IPS DF 19.7 (cell line): Measurements from ENCODE around the gene BEST1.

Source experiments
- DNase-seq: peaks from one replicate; pipeline ENCODE4 v3.0.0-alpha.2; 2013; ENCODE audit warnings: low read depth, low spot score

BEST1 gene

DNA sequence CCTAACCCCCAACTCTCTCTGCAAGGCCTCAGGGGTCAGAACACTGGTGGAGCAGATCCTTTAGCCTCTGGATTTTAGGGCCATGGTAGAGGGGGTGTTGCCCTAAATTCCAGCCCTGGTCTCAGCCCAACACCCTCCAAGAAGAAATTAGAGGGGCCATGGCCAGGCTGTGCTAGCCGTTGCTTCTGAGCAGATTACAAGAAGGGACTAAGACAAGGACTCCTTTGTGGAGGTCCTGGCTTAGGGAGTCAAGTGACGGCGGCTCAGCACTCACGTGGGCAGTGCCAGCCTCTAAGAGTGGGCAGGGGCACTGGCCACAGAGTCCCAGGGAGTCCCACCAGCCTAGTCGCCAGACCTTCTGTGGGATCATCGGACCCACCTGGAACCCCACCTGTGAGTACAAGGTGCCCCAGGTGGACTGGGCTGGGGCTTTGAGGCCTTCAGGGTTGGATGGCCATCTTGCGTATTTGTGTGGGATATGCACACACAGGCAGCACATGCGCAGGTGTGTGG is at the start of gene BEST1:
Gene BEST1 (plus strand): TSS at position 317 of the 513 bp plus-strand sequence. CDS start 1,456 bp downstream, outside the sequence.
- DNase-seq: no peak

GRCh38 chr11:61901397-61901796 is 48.8 kb upstream of the BEST1 start:
- no peak for DNase-seq

- no peak for DNase-seq
Measured at GRCh38 chr11:61902313-61902712, 47.8 kb upstream of the BEST1 start.

GRCh38 chr11:61903845-61904244 is 46.3 kb upstream of the BEST1 start:
- DNase-seq: no peak

DNA sequence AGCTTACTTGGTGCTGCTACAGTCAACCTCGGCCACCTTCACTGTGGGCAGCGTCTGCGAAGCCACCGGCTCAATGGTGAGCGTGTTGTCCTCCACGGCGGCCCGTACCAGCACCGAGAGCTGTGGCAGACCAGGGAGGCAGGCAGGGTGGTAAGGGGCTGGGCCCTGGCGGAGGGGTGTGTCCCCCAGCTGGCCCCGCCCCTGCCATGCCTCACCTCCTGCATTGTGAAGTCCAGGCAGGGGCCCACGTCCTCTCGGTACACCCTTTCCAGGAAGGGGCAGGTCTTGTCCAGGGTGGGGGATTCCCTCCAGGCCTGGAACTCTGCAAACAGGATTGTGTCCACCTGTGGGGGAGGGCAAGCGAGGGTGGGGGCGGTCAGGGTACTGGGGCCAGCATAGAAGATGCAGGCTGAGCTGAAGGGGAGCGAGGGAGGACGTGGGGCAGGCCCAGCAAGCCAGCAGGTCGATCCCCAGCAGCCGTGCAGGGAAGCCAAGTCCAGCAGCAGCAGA is 45.6 kb upstream of the BEST1 start:
- DNase-seq: no peak

DNA sequence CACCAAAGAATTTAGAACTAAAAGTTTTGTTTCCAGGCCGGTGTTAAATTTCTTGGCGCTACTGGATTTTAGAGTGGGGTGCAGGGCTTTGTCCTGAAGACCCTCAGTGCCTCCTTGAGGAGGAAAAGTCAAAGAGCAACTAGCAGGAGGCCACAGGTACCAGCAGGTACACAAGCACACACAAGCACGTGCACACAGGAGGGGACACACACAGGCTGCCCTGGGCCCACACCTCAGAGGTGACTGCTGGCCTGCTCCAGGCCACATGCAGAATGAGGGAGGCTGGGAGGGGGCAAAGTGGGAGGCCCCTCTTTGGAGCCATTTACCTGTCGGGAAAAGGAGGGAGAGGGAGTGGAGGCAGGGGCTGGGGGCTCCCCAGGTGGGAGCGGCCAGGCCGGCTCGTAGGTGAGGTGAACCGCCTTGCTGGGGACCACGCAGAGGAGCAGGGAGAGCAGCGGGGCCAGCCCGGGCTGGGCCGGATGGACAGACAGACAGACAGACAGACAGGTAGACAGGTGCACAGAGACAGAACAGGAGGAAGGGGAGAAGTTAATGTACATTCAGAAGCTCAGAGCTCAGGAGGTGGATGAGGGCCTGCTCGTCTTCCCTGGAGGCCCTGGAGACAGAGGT is 45.0 kb upstream of the BEST1 start:
- no peak for DNase-seq

DNA sequence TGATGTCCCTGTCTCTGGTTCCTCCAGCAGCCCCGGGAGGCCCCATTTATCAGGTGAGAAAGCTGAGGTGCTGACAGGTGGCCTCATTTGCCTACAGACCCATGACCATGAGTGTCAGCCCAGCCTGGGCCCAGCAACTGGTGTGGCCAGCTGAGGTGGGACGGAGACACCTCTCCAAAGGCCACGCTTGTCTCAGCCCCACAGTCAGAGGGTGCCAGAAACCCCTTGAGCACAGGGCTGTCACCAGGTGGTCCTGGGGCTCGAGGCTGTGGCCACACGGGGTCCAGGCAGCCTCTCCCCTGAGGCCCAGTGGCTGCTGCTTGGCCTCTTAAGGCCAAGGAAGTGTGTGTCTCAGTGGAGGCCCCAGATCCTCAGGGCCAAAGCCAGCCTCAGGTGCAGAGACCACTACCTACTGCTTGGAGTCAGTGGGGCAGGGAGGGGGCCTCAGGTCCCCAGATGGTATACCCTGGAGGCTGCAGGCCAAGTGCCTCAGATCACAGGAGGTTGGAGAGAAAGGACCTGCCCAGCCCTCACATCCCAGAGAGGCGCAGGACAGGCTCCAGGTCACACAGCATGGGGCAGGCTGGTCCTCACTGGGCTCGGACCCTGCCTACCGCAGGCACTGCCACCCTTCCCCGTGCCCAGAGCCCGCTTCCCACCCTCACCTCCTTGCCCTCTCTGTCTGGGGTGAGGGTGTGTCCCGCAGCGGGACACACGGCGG is 44.2 kb upstream of the BEST1 start:
- DNase-seq: no peak

GRCh38 chr11:61906522-61906909 is 43.6 kb upstream of the BEST1 start:
- DNase-seq: no peak

- no peak for DNase-seq
Measured at GRCh38 chr11:61907282-61907681, 42.9 kb upstream of the BEST1 start.

DNA sequence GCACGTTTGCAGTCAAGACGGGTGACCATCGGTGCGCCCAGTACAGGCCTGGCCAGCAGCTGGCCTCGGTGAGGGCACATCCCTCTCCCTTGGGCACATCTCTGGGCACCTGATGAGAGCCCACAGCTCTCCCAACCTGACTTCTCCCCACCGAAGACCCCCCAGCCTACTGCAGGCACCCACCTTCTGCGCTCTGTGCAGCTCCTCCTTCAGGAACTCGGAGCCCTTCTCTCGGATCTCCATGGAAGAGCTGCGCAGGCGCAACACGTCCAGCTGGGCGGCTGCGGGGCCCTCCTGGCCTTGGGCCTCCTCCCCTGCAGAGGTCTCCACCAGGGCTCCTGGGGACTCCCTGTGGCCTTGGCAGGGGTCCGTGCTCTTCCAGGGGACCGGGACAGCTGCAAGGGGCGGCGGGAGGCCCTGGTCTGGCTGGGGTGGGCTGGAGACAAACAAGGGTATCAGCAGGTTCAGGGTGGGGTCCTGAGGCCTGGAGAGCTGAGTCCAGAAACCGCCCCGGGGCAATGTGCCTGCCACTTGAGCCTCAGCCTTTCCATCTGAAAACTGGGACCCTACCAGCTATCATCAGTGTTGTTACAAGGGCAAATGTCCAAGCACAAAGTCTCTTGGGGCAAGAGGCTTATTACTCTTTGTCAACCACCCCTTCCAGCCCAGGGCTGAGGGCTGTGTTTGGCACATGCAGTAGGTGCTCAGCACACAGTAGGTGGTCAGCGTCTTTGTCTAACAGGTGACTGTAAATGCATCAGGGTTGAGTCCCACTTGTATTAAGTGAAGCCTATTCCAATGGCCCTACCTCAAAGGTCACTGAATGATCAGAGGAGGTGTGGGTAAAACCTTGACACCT is 42.1 kb upstream of the BEST1 start:
- DNase-seq: no peak

GRCh38 chr11:61908730-61909316 is 41.3 kb upstream of the BEST1 start:
- DNase-seq: no peak

GRCh38 chr11:61910187-61911127 is 39.7 kb upstream of the BEST1 start:
- DNase-seq: no peak

DNA sequence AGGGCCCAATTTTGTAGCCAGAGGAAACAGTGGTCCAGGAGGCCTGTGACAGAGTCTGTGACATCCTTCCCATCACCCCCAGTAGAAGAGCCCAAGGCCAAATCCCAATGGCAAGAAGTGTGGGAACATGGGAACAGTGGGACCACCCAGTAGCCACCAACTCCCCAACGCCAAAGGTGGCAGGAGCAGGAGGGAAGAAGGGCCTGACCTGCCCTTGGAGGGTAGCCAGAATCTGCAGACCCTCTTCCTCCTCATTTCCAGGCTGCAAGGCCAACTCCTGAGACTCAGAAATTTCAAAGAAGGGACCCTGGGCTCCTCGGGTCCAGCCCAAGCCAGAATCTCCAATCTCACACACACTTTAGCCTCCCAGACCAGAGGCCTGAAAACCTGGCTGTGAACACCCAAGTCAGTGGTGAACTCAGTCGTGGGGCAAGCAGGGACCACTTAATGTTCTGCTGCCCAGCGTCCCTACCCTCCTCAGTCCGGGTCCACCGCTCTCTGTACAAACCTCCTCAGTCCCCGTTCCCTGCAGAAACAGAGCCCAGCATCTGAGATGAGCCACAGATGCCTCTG is 38.9 kb upstream of the BEST1 start:
- DNase-seq: no peak

DNA sequence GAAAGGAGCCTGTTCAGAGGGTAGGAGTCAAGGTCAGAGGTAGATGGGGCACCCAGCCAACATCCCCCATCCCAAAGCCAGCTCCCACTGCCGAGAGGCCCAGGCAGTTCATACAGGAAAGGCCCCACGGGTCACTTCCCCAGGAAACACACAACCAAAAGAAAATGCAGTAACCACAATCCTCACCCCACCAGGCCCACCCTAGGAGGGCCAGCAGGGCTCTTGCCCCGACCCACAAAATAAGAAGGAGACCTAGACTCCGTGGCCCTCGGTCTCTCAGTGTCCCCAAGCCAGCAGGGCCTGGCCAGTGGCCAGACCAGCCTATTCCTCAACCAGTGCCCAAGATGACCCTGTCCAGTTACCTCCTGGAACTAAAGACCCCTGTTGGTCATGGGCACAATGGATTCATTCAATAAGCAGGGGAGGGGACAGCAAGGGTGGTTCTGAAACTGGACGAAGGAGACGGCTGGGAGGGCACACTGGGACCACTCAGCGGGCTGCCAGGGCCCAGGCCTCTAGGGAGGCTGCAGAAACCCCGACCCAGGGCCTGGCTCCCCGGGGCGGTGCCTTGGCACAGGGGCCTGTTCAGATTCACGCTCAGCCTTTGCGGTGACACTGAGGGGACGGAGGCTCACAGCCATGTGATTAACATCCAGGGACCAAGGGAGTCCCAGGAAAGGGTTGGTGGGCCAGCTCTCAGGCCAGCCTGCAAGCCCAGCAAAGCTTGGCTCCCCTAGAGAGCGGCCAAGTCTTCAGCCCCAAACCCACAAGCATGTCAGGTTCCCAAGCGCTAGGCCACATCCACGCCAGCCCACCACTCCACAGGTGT is 38.2 kb upstream of the BEST1 start:
- DNase-seq: no peak

- DNase-seq: no peak
Measured at GRCh38 chr11:61912530-61912898, 37.6 kb upstream of the BEST1 start.

DNA sequence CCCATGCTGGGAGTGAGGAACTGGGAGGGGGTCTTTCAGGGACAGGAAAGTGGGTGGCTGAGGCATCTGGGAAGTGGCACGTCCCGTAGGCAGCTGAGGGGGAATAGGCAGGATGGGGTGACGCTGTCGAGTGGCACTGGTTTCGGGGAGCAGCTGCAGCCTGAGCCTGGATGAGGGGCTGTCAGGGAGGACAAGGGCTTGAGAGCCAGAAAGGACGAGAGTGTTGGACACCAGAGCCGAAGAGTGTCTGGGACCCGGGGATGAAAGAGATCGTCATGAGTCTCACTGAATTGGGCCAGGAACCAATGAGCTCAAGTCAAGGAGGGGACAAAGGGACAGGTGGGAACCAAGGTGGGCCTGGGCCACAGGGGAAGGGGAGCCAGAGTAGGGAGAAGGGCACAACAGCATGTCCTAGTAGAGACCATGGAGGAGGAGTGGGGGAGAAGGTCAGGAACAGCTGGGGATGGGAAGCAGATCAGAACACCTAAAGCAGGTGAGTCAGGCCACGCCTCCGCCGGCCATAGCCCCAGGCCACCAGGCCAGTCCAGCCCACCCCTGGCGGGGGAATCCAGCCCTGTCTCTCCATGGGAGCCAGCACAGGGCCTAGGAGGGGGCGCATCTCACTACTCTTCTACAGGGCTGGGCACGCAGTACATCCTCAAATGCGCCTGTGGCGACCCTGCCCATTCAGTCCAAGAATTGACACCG is 37.0 kb upstream of the BEST1 start:
- DNase-seq: no peak

DNA sequence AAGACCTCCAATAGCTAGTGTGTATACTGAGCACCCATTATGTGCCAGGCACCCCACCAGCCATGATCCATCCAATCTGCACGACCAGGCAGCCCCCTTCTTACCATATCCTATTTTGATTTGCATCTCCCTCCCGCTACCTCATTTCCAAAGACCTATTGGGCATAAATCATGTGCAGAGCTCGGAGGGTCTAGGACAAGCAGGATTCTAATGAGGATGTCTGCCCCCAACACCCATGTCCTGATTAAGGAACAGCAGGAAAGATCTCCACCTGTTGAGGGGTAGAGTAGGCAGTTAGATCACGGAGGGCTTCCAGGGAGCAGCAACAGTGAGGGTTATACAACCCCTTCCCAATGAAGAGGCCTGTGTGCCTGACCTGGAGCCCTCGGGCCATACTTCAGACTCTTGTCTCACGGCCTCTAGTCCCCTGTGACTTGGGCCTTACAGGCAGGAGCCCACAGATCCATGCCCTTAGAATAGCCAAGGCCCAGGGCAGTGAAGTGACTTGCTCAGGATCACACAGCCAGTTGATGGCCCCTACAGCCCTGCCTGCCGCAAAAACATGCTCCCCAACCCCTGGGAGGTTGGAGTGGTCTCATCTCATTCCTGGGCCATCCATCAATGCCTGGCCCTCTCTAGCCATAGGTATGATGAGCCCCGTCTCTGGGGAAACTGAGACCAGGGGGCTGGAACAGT is 36.3 kb upstream of the BEST1 start:
- DNase-seq: no peak
